Heart left ventricle (tissue), 16 donors: ENCODE measurements around the gene GRWD1. TPM values are rescaled to one million over a fixed set of nuclear protein-coding genes. Genes with fewer than 3 reads are reported as not detected.
A peak's percentile ranks its signal among the peaks of the same experiment; 100 is the strongest.

ENCODE experiments used
- ATAC-seq, 4 donors: fragments of 200-7000 bp; cut with Tn5 transposase; one replicate each; pipeline ENCODE4 v1.9.1; 2020 to 2022; ENCODE audit warnings: moderate library complexity in 4 of 4, mild to moderate bottlenecking in 3 of 4, moderate number of reproducible peaks in 1 of 4
- DNase-seq, 5 donors: peaks; one replicate each; pipeline ENCODE4 v3.0.0-alpha.2; 2020
- H3K27ac ChIP-seq, 12 donors: fragments of 200-600 bp; sonication (generic) in 4 of 12; one replicate each; pipeline versions ENCODE4 v1.5.0 to v1.8.0; 2016 to 2022; ENCODE audit warnings: mild to moderate bottlenecking in 2 of 12
- H3K27me3 ChIP-seq, 9 donors: fragments of 200-600 bp; sonication (generic) in 2 of 9; one replicate each; pipeline versions ENCODE4 v1.5.1 to v1.8.0; 2016 to 2022; ENCODE audit warnings: mild to moderate bottlenecking in 3 of 9
- H3K36me3 ChIP-seq, 9 donors: fragments of 200-600 bp; sonication (generic) in 2 of 9; one replicate each; pipeline versions ENCODE4 v1.5.0 to v1.8.0; 2018 to 2022; ENCODE audit warnings: mild to moderate bottlenecking in 2 of 9
- H3K4me1 ChIP-seq, 12 donors: fragments of 200-600 bp; sonication (generic) in 4 of 12; one replicate each; pipeline versions ENCODE4 v1.5.0 to v1.8.0; 2016 to 2022; ENCODE audit warnings: mild to moderate bottlenecking in 3 of 12
- H3K4me3 ChIP-seq, 12 donors: fragments of 200-600 bp; sonication (generic) in 4 of 12; one replicate each; pipeline versions ENCODE4 v1.5.0 to v1.8.0; 2017 to 2022; ENCODE audit warnings: mild to moderate bottlenecking in 9 of 12, moderate library complexity in 4 of 12
- H3K9me3 ChIP-seq, 12 donors: fragments of 200-600 bp; sonication (generic) in 4 of 12; one replicate each; pipeline versions ENCODE4 v1.5.0 to v1.8.0; 2016 to 2022; ENCODE audit warnings: mild to moderate bottlenecking in 1 of 12
- POLR2A ChIP-seq, 2 donors: fragments of 450-650 bp; IDR thresholded peaks; one replicate each; pipeline ENCODE4 v1.6.1; 2017; ENCODE audit warnings: antibody characterized with exemption in 2 of 2, mild to moderate bottlenecking in 2 of 2, moderate library complexity in 2 of 2
- WGBS, 4 donors: extraction: QIAGEN DNeasy Blood & Tissue Kit in 2 of 4; methylation state at CpG; one replicate each; pipeline versions ENCODE4 v1.1.5 to v1.1.7; 2013 to 2018; 5-methylcytosine and 5-hydroxymethylcytosine counted together
- intact Hi-C, 10 donors: fragments of 100-400 bp; cut with DNase I; formaldehyde crosslinking; loops; one replicate each; pipeline versions ENCODE4 v1.11.1 to v1.14.2; 2022
- polyA plus RNA-seq, 2 donors: library from polyadenylated mRNA; stranded (reverse); fragments of 200-250 nt; gene quantifications; one replicate each; pipeline ENCODE4 v1.2.3, GENCODE V29; 2013
- total RNA-seq, 9 donors: library from RNA; depleted of rRNA in 2 of 9; stranded (reverse); fragments of >200 nt in 2 of 9; fragmentation: NEBNext Ultra II Directional in 3 of 9; extraction: Animal tissue kit (Norgen Biotek cat#: 25700) in 3 of 9; gene quantifications; one replicate each; pipeline versions ENCODE4 v1.1.0 to v1.2.4, GENCODE V29; 2016 to 2023
- TF ChIP-seq, protein P1 (sequence below), 12 donors: fragments of 200-600 bp; sonication (generic) in 4 of 12; IDR thresholded peaks; one replicate each; pipeline versions ENCODE4 v1.5.0 to v1.8.0; 2018 to 2022; ENCODE audit warnings: antibody characterized with exemption in 12 of 12, mild to moderate bottlenecking in 5 of 12
- donor health status: ischemic (EF 13 %, LVEDD 7.1; RV severe dilation, severe dysfunction).
- donor health status: healthy with polysubstance abuse.
- donor health status: DM: no; HTN: yes; CAD: no.
- donor health status: DM: no; HTN: no; CAD: no.
- donor health status: ischemic (EF 25% LVEDD 6.9; RV normal size, moderate dysfunction).
- donor health status: ischemic (EF 25% LVEDD 5.7; RV mildly dilated, moderate dysfunction).
- donor health status: healthy.
- donor health status: DM: yes; HTN: yes; CAD: no.
- donor health status: ischemic (EF 35%, LVEDD 5.7; RV mildly dilated, moderate dysfunction).
- donor health status: nonischemic (EF 11% LVEDD 7.7; RV severe dilation, severe dysfunction).
- donor health status: DM: yes; HTN: yes; CAD: no.
- donor health status: PGD.
- donor health status: ischemic (EF 29% LVEDD 5.4; RV normal size, mild dysfunction).
- donor health status: nonischemic (EF 23%, LVEDD 6.1; RV moderate dilation, normal function).

Gene GRWD1
- total and polyA plus RNA-seq, 11 donors = 5.1 to 35.4 (median 19.0) TPM

- no peak for TF ChIP-seq POLR2A (IDR thresholded peaks at IDR 0.05)
- TF ChIP-seq, protein P1, sequence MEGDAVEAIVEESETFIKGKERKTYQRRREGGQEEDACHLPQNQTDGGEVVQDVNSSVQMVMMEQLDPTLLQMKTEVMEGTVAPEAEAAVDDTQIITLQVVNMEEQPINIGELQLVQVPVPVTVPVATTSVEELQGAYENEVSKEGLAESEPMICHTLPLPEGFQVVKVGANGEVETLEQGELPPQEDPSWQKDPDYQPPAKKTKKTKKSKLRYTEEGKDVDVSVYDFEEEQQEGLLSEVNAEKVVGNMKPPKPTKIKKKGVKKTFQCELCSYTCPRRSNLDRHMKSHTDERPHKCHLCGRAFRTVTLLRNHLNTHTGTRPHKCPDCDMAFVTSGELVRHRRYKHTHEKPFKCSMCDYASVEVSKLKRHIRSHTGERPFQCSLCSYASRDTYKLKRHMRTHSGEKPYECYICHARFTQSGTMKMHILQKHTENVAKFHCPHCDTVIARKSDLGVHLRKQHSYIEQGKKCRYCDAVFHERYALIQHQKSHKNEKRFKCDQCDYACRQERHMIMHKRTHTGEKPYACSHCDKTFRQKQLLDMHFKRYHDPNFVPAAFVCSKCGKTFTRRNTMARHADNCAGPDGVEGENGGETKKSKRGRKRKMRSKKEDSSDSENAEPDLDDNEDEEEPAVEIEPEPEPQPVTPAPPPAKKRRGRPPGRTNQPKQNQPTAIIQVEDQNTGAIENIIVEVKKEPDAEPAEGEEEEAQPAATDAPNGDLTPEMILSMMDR (IDR thresholded peaks at IDR 0.05) = no peak
- 51 to 57% (median 54%) methylated on average over 29 to 32 of the region's 32 CpGs for whole genome bisulfite sequencing, 4 donors
- intact Hi-C loops = no loop called here
Observed at GRCh38 chr19:48500830-48501493, 55.2 kb downstream of the GRWD1 start.

DNA sequence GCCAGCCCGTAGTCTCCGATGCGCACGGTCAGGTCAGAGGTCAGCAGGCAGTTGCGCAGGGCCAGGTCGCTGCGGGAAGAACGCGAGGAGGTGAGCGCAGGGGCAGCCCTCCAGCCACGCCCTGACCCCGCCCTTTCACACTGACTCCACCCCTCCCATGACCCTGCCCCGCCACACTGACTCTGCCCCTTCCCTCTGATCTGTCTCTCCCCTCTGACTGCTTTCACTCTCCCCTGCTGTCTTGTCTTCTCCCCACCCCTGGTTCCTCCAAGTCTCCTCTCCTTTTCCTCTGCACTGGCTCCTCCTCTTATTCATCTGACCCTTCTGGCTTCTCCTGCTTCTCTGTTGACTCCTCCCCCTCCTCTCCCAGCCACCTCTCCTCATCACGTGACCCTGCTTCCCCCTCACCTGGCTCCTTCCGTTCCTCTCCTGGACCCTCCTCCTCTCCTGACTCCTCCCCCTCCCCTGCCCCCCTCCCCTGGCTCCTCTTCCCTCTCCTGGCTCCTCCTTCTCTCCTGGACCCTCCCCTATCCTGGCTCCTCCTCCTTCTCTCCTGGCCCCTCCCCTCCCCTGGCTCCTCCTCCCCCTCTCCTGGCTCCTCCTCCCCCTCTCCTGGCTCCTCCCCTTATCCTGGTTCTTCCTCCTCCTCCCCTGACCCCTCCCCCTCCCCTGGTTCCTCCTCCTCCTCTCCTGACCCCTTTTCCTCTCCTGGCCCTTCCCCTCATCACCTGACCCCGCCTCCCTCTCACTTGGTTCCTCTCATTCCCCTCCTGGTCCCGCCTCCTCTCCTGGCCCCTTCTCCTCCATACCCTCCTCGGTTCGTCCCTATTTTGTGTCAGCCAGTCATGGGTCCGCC is 55.9 kb downstream of the GRWD1 start:
- Histone ChIP-seq H3K4me1 (peaks cover 0 to 25% (median 4%) of the 10 kb centered on the region in 12 donors), H3K36me3 (no peaks in the 10 kb centered on the region), H3K27me3 (peaks cover 13 to 60% (median 39%) of the 10 kb centered on the region in 9 donors), H3K9me3 (no peaks in the 10 kb centered on the region), H3K4me3 (peak overlapping the region in 1 of 12 donors; percentile 8), H3K27ac (no peak overlapping the region)
- DNase-seq = no peak
- TF ChIP-seq, protein P1 (IDR thresholded peaks at IDR 0.05) = no peak
- no peak for TF ChIP-seq POLR2A (IDR thresholded peaks at IDR 0.05)
- ATAC-seq = peak in 3 of 4 donors; percentile 38 to 59 (median 53)
- 2 to 8% (median 6%) methylated on average over 18 to 20 of the region's 20 CpGs for whole genome bisulfite sequencing, 4 donors
- intact Hi-C loops = no loop called here

More at GRCh38 chr19:48500830-48501493, 55.2 kb downstream of the GRWD1 start:
- Histone ChIP-seq H3K27me3 (peaks cover 13 to 60% (median 39%) of the 10 kb centered on the region in 9 donors), H3K27ac (no peak overlapping the region), H3K4me3 (peak overlapping the region in 1 of 12 donors; percentile 8), H3K4me1 (peaks cover 0 to 25% (median 4%) of the 10 kb centered on the region in 12 donors), H3K9me3 (no peaks in the 10 kb centered on the region), H3K36me3 (no peaks in the 10 kb centered on the region)
- no peak for DNase-seq
- ATAC-seq = no peak

DNA sequence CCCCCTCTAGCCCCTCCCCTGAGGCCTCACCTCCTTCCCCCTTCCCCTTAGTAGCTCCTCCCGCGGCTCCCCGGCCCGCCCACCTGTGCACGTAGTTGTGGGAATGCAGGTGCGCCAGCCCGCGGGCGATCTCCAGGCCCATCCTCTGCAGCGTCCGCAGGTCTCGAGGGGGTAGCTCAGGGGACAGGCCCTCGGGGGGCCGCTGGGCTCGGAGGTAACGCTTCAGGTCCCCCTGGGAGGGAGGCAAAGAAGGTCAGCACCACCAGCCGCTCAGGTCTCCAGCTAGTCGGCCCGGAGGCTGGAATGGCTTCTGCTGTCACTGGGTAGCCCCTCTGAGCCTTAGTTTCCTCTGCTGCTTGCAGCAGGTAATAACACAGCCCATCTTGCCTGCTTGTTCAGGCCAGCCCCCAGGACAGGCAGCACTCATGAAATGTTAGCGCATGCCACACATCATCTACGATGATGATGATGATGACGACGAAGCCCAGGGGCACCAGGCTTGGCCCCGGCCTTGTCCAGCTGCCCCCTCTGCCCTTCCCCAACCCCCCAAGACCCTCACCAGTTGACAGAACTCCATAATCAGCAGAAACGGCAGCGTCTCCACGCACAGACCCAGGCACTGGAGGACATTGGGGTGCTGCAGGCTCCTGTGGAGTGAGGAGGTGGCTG is 56.7 kb downstream of the GRWD1 start:
- Histone ChIP-seq H3K36me3 (no peaks in the 10 kb centered on the region), H3K4me3 (no peak overlapping the region), H3K27ac (no peak overlapping the region), H3K4me1 (peaks cover 0 to 21% (median 4%) of the 10 kb centered on the region in 12 donors), H3K27me3 (peaks cover 13 to 53% (median 39%) of the 10 kb centered on the region in 9 donors), H3K9me3 (no peaks in the 10 kb centered on the region)
- TF ChIP-seq POLR2A (IDR thresholded peaks at IDR 0.05) = no peak
- TF ChIP-seq, protein P1 (IDR thresholded peaks at IDR 0.05) = no peak
- ATAC-seq = no peak
- intact Hi-C loops = no loop called here
- WGBS, 4 donors = 30 to 32% (median 31%) methylated on average over 24 to 27 of the region's 27 CpGs
- no peak for DNase-seq
